ENCODE data around the gene LRRC37A2.
"Not testable (repeated sequence)": the region's sequence is repeated elsewhere in the genome, so short reads cannot be mapped to it uniquely, and the experiment has no call there.

Gene LRRC37A2

GRCh38 chr17:46512168-46512567, at the start of gene LRRC37A2:
TSS of gene LRRC37A2 (plus strand) at chr17:46512468. CDS start at chr17:46512713, 245 bp downstream.
- DNase-seq: not testable (repeated sequence)

DNA sequence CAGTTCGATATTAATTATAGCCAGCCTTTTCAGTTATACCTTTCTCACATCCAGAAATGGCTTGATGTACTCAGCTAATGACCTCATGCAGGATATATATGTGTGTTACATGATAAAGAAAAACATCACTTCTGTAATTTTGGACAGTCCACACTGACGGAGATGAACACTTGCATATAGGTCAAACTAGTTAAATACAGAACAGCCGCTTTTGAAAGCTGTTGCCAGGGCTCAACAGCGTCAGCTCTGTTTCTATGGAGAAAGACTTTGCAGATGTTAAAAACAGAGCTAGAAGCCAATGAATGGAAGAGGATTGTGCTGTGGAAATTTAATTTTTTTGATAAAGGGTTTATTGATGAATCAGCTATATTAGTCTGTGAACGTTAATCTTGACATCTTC, 44.6 kb upstream of the LRRC37A2 start:
- DNase-seq: not testable (repeated sequence)

DNA sequence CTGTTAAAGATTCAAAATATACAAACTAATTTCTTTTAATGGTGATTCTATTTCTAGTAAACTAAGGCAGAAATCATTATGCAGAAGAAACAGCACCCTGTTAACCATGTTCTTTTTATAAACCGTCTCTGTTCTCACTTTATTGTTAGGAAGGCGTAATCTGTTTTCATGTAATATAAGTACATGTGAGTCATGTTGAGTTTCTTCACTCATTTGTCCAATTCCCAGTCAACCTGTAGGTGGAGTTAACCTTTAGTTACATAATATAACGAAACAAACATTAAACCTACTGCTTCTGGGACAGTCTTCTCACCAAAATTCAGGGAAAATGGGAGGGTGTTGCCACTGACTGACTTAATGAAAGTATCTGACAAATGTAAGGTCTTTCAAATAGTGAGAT, 37.8 kb upstream of the LRRC37A2 start:
- DNase-seq: not testable (repeated sequence)

- not testable (repeated sequence) for DNase-seq
Observed at GRCh38 chr17:46475583-46475982, 36.7 kb upstream of the LRRC37A2 start.

GRCh38 chr17:46478823-46479222, 33.4 kb upstream of the LRRC37A2 start:
- DNase-seq: not testable (repeated sequence)

DNA sequence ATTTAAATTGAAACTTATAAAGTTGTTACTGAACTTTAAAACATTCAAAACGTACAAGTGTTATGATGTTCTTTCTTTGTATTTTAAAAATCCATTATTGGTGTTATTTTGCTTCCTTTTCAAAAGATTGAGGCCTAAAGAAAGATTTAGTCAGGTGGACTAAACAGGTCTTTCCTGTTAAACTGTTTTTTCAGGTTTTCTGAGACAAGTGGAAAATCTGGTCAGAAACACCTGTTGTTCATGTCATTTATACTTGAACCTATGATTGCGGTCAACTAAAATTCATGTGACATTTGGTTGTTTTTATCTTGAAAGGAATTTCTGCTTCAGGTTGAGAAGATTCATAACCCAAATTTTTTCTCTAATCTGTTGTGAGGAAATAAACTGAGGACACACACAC, 31.0 kb upstream of the LRRC37A2 start:
- not testable (repeated sequence) for DNase-seq

DNA sequence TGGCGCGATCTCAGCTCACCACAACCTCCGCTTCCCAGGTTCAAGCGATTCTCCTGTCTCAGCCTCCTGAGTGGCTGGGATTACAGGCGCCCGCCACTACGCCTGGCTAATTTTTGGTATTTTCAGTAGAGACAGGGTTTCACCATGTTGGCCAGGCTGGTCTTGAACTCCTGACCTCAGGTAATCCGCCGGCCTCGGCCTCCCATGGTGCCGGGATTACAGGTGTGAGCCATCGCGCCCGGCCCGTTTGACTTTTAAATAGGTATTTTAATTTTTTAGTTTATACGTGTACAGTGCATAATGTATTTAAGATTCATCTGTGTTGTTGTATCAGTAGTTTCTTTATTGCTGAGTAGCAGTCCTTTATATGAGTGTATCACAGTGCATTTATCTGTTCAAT, 20.2 kb upstream of the LRRC37A2 start:
- DNase-seq: not testable (repeated sequence)

- DNase-seq: not testable (repeated sequence)
Observed at GRCh38 chr17:46499437-46500139, 12.7 kb upstream of the LRRC37A2 start.

- not testable (repeated sequence) for DNase-seq
Observed at GRCh38 chr17:46505896-46506295, 6.4 kb upstream of the LRRC37A2 start.

GRCh38 chr17:46534716-46535115, 22.4 kb downstream of the LRRC37A2 start:
- DNase-seq: not testable (repeated sequence)

- not testable (repeated sequence) for DNase-seq
Observed at GRCh38 chr17:46548607-46549006, 36.3 kb downstream of the LRRC37A2 start.

- not testable (repeated sequence) for DNase-seq
Observed at GRCh38 chr17:46559155-46559554, 46.9 kb downstream of the LRRC37A2 start.

GRCh38 chr17:46560048-46560447, 47.8 kb downstream of the LRRC37A2 start:
- not testable (repeated sequence) for DNase-seq

GRCh38 chr17:46566284-46566683, 54.0 kb downstream of the LRRC37A2 start:
- DNase-seq: not testable (repeated sequence)

- not testable (repeated sequence) for DNase-seq
Observed at GRCh38 chr17:46566980-46567379, 54.7 kb downstream of the LRRC37A2 start.

DNA sequence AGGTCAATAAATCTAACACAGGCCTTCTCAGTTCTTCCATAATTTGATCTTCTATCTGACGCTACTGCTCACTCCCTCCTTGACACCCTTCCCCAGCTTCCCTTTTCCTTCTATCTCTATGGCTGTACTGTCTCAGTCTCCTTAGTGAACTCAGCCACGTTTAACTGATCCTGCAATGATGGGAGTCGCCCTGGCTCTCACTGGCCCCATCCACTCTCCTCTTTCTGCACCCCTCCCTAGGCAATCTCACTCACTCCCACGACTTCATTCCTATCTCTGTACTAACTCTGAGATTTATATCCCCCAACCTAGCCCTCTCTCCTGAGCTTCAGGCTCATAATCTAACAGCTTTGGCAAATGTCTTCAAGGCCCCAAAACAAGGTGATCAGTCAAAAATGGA, 59.5 kb downstream of the LRRC37A2 start:
- DNase-seq: not testable (repeated sequence)

DNA sequence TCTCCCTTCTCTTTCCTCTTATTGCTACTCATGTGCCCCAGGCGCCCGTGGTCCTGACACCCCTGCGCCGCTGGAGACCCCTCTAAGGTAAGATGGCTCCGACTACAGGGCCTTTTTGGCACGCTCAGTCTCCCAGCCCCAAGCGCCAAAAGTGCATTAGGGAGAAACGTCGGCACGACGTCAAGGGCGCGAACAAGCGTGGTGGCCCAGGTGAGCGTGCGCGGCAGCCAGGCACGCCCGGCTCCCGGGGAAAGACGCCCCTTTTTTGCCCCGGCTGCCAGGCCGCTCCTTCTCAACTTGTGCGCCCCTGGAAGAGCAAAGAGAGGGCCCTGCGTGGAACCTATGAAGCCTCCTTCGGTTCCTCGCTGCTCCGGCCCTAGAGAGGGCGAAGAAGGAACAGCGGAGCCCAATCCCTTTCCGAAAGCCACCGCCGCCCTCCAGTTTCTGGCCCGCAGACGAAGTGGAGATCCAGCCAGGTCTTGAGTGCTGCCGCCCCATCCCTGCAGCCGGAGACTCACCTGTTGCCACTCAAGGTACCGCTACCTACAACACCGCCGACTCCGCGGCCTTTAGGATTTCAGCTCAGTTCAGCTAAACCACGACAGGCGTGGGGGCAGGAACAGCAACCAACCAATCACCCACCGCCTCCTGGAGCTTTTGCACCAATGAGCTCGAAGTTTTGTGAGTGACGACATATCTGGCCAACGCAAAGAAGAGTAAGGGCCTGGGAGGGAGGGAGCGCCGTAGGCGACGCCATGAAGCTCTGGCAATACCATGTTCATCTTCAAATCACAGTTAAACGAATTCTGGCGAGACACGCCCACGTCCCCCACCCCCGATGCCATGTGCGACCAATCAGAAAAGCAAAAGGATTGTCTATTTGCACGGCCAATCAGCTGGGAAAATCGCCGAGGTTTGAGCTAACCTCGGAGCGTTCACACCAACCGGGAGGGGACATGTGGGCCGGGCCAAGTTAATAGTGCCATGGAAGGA, 67.1 kb downstream of the LRRC37A2 start, which contains the start of gene ARL17A:
TSS of gene ARL17A (minus strand) at position 609 of the 993 bp plus-strand sequence. CDS start 3,369 bp downstream, outside the sequence.
- not testable (repeated sequence) for DNase-seq

DNA sequence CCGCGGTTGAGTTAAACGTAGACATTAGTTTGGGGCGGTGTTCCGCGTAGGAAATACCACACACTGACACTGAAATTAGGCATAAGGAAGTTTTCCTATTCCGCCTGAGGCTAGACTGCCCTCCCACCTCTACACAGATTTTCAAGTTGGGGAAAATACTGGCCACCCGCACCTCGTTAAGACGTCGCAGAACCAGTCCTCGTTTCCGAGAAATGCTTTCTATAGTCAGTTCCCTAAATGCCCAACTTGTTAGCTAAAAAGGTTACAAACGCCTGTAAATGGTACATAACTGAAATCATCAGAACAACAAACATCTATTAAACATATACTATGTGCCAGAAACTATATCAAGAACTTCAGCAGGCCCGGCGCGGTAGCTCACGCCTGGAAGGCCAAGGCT, 67.8 kb downstream of the LRRC37A2 start:
- DNase-seq: not testable (repeated sequence)

DNA sequence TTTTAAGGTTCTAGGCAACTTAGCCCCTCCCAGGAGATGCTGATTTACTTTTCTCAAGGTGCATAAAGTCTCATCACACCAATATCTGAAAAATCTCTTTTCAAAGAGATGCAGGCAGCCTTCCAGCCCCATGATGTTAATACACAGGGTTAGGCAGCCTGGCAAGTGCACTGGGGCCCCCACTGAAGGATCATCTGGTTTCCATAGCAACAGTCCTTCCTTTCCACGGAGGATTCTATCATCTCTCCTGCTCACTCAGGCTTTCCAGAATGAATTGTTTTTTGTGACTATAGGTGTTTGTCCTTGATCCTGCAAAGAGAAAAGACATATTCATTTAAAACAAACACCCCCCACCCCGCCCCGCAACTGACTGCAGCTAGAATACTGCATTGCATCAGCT, 73.2 kb downstream of the LRRC37A2 start:
- DNase-seq: not testable (repeated sequence)

DNA sequence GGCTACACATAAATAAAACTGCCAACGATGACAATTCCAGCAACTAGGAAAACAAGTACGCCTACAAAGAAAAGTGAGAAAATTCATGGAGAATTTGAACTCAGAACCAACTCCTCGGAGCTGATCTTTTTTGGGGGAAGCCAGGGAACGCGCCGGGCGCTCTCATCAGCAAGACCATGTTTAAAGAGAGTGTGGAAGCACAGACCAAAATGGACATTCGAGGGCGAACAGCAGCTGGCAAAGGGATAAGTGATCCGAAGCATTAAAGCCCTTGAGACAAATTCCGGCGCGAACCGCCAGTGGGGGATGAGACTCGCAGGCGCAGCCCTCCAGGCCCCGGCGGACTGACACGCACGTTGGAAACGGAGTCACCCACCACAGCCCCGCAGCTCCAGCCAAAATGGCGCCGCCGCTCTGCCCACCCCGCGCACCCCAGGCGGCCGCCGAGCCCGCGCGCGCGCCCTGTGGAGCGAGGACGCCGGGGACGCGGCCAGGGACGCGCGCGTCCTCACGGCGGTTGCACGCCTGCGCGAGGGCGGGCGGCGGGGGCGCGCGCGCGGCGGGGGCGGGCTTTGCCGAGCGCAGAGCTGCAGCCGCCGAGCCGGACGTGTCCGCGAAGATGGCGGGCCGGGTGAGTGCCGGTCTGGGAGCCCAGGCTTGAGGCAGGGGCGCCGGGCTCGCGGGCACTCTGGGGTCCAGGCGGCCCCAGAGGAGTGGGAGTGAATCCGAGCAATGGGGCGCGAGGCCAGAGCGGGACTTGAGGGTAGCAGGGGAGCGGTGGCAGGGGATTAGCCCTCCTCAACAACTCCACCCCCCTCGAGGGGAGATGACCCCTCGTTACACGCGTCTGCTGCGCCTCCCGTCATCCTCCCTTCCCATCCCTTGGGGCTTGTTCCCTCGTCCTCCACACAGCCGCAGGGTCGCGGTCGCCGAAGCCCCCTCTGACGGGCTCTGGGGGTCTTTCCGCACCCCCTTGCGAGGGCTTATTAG, 78.2 kb downstream of the LRRC37A2 start, which contains the start of gene NSF:
TSS of gene NSF (plus strand) at position 513 of the 990 bp plus-strand sequence. CDS start at position 620, 107 bp downstream.
- DNase-seq: not testable (repeated sequence)
